Kidney epithelial cell (primary cell): ENCODE results near the gene TFB1M. TPM values are rescaled to one million over a fixed set of nuclear protein-coding genes. Genes with fewer than 3 reads are reported as not detected.

Experiments
- DNase-seq: peaks from one replicate; pipeline ENCODE4 v3.0.0-alpha.2; 2010; ENCODE audit warnings: low read depth
- H3K27me3 ChIP-seq: 2 replicates; pipeline ENCODE4 v1.6.0; 2011; ENCODE audit warnings: low read length; ENCODE audit not compliant: control insufficient read depth, insufficient read depth
- H3K36me3 ChIP-seq: 2 replicates; pipeline ENCODE4 v1.5.1; 2011; ENCODE audit warnings: low read length; ENCODE audit not compliant: control insufficient read depth, insufficient read depth
- H3K4me3 ChIP-seq: 2 replicates; pipeline ENCODE4 v1.5.1; 2011; ENCODE audit warnings: low read depth, mild to moderate bottlenecking, control low read depth, low read length
- CTCF ChIP-seq: IDR thresholded peaks from 2 replicates; pipeline ENCODE4 v1.5.1; 2011; ENCODE audit warnings: mild to moderate bottlenecking, moderate library complexity, low read length, control low read depth, inconsistent platforms; ENCODE audit not compliant: insufficient read depth, poor library complexity, severe bottlenecking
- total RNA-seq: library from RNA; depleted of rRNA; stranded (reverse); fragments of >200 nt; gene quantifications from 2 replicates; pipeline ENCODE4 v1.2.3, GENCODE V29; 2015

Gene TFB1M
- total RNA-seq, 1 donor from 2014 or later = 20.5 TPM

- Histone ChIP-seq H3K36me3 (no peaks in the 10 kb centered on the region), H3K27me3 (no peaks in the 10 kb centered on the region), H3K4me3 (no peak overlapping the region)
- DNase-seq = no peak
- no peak for TF ChIP-seq CTCF
Observed at GRCh38 chr6:155284775-155285174, 29.5 kb downstream of the TFB1M start.

GRCh38 chr6:155278319-155279049, 35.8 kb downstream of the TFB1M start:
- no peak for TF ChIP-seq CTCF
- H3K27me3 ChIP-seq = no peaks in the 10 kb centered on the region
- no peak overlapping the region for H3K4me3 ChIP-seq
- no peak for DNase-seq
- no peaks in the 10 kb centered on the region for H3K36me3 ChIP-seq

GRCh38 chr6:155276638-155277037, 37.6 kb downstream of the TFB1M start:
- no peak for DNase-seq
- H3K36me3 ChIP-seq = peaks cover 1% of the 10 kb centered on the region
- no peak for TF ChIP-seq CTCF
- no peaks in the 10 kb centered on the region for H3K27me3 ChIP-seq
- H3K4me3 ChIP-seq = no peak overlapping the region

- peaks cover 1% of the 10 kb centered on the region for H3K36me3 ChIP-seq
- H3K4me3 ChIP-seq = no peak overlapping the region
- no peak for TF ChIP-seq CTCF
- no peaks in the 10 kb centered on the region for H3K27me3 ChIP-seq
- DNase-seq = no peak
Observed at GRCh38 chr6:155275808-155276480, 38.3 kb downstream of the TFB1M start.

GRCh38 chr6:155274533-155274932, 39.8 kb downstream of the TFB1M start:
- no peak for DNase-seq
- Histone ChIP-seq H3K27me3 (no peaks in the 10 kb centered on the region), H3K36me3 (peaks cover 1% of the 10 kb centered on the region), H3K4me3 (no peak overlapping the region)
- TF ChIP-seq CTCF = no peak
